Measurements from ENCODE around the gene GRIFIN.

GRIFIN gene

DNA sequence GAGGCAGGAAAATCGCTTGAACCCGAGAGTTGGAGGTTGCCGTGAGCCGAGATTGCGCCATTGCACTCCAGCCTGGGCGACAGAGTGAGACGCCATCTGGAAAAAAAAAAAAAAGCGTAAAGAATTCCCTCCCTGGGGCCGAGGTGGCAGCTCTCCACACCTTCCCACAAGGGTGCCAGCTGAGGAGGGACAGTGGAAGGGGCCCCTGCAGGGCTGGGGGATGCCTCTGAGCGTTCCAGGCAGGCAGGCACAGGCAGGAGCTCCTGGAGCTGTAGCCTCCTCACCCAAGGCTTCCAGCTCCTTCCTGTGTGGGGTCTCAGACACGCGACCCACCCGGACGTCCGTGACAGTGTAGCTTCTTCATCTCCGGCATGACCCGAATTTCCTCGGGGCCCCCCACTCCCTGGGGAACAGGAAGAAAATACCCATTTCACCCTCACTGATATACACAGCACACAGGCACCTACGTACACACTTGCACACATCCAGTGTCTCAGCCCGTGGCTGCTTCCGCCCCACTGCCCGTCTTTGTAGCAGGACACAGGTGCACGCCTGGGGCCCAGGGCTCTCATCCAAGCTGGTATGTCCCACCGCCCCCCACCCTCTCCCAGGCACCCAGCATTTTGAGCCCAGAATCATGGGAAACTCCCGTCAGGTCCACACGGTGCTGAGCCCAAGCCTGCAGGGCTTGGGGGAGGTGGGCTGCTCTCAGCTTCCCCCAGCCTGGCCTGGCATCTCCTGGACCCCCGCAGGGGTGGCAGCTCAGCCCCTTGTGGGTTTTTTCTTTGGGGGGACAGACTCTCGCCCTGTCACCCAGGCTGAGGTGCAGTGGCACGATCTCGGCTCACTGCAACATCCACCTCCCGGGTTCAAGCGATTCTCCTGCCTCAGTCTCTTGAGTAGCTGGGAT lies 25.7 kb downstream of the GRIFIN start:
- TF ChIP-seq, protein P1, sequence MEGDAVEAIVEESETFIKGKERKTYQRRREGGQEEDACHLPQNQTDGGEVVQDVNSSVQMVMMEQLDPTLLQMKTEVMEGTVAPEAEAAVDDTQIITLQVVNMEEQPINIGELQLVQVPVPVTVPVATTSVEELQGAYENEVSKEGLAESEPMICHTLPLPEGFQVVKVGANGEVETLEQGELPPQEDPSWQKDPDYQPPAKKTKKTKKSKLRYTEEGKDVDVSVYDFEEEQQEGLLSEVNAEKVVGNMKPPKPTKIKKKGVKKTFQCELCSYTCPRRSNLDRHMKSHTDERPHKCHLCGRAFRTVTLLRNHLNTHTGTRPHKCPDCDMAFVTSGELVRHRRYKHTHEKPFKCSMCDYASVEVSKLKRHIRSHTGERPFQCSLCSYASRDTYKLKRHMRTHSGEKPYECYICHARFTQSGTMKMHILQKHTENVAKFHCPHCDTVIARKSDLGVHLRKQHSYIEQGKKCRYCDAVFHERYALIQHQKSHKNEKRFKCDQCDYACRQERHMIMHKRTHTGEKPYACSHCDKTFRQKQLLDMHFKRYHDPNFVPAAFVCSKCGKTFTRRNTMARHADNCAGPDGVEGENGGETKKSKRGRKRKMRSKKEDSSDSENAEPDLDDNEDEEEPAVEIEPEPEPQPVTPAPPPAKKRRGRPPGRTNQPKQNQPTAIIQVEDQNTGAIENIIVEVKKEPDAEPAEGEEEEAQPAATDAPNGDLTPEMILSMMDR (IDR thresholded peaks at IDR 0.05; ENCODE audit: insufficient read depth, low read length, poor library complexity, severe bottlenecking): no peak
- no peak for DNase-seq (ENCODE audit: extremely low read depth, insufficient read length)
- Histone ChIP-seq H3K27me3 (replicated peaks; ENCODE audit: control insufficient read depth, insufficient read depth, low read length) (no peaks in the 10 kb centered on the region), H3K4me3 (replicated peaks; ENCODE audit: low read depth, low read length) (no peak overlapping the region), H3K36me3 (ENCODE audit: control insufficient read depth, insufficient read depth, low read length) (no peaks in the 10 kb centered on the region; the same call in 1 of the 2 replicates)

DNA sequence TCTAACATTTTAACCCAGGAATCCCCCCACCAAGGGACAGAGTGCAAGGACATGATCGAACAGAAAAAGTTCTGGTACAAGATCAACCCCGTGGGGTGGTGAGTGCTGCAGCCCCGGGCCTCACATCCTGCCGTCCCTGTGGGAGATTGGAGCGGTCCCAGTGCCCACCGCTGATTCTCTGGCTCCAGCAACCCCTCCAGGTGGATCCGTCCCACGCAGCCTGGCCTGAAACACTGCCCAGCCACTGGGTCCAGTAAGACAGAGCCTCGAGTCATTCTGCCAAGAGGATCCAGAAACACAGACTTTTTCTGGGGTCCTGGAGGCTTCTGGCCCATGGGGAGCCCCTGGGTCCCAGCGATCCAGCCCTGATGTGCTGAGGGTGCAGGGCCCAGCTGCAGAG lies 29.5 kb downstream of the GRIFIN start:
- Histone ChIP-seq H3K27me3 (replicated peaks; ENCODE audit: control insufficient read depth, insufficient read depth, low read length) (no peaks in the 10 kb centered on the region), H3K36me3 (ENCODE audit: control insufficient read depth, insufficient read depth, low read length) (no peaks in the 10 kb centered on the region; the same call in 1 of the 2 replicates), H3K4me3 (replicated peaks; ENCODE audit: low read depth, low read length) (no peak overlapping the region)
- no peak for DNase-seq (ENCODE audit: extremely low read depth, insufficient read length)
- TF ChIP-seq, protein P1 (IDR thresholded peaks at IDR 0.05; ENCODE audit: insufficient read depth, low read length, poor library complexity, severe bottlenecking): no peak

DNA sequence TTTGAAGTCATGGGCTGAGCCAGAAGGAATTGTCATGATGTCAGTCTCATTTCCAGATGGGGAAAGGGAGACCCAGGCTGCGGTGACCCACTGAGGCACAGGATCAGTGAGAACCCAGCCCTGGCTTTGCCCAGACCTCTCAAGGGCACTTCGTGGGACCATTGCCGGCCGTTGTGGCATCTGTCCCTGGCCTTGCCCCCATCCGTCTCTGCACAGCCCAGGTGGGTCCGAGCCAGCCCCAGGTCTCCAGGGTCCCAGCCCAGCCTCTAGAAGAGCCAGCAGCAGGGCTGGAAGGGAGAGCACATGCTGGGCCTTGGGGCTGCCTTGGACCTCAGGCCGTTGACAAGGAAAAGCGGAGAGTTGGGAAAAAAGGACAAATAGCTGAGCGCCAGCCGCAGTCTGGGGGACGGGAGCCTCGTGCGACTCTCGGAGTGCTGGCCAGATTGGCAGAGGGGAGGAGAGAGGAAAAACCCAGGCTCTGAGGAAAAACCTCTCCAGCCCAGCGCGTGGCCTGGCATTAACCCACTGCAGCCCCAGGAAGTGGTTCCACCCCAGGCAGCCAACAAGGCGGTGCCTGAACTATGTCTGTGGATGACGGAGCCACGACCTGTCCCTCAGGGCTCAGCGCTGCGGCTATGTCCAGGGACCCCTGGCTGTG lies 30.2 kb downstream of the GRIFIN start:
- DNase-seq (ENCODE audit: extremely low read depth, insufficient read length): no peak
- no peaks in the 10 kb centered on the region; the same call in 1 of the 2 replicates for H3K36me3 ChIP-seq (ENCODE audit: control insufficient read depth, insufficient read depth, low read length)

GRCh38 chr7:2445047-2445446 lies 31.2 kb downstream of the GRIFIN start:
- no peak for DNase-seq (ENCODE audit: extremely low read depth, insufficient read length)
- H3K4me3 ChIP-seq (replicated peaks; ENCODE audit: low read depth, low read length): no peak overlapping the region
- TF ChIP-seq, protein P1 (IDR thresholded peaks at IDR 0.05; ENCODE audit: insufficient read depth, low read length, poor library complexity, severe bottlenecking): no peak
- no peaks in the 10 kb centered on the region for H3K27me3 ChIP-seq (replicated peaks; ENCODE audit: control insufficient read depth, insufficient read depth, low read length)
- H3K36me3 ChIP-seq (ENCODE audit: control insufficient read depth, insufficient read depth, low read length): no peaks in the 10 kb centered on the region; the same call in 1 of the 2 replicates

More for the DNA sequence above, 30.2 kb downstream of the GRIFIN start:
- Histone ChIP-seq H3K4me3 (replicated peaks; ENCODE audit: low read depth, low read length) (no peak overlapping the region), H3K27me3 (replicated peaks; ENCODE audit: control insufficient read depth, insufficient read depth, low read length) (no peaks in the 10 kb centered on the region)
- TF ChIP-seq, protein P1 (IDR thresholded peaks at IDR 0.05; ENCODE audit: insufficient read depth, low read length, poor library complexity, severe bottlenecking): no peak

DNA sequence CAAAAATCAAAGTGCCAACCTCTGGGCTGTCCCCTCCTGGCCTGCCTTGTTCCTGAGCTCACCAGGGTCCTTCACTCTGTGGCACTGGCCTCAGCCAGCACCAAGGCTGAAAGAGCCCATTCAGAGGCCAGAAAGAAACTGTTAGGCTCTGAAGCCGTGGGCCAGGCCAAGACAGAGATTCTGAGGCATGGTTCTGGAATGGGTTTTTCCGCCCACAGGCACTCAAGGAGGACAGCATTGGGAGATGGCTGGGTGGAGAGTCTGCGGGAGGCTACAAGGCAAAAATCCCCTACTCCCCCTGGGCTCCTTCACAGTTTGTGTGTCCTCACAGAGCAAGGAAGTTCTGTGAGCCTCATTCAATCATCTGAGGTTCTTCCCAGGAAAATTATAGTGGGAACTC lies 31.7 kb downstream of the GRIFIN start:
- DNase-seq (ENCODE audit: extremely low read depth, insufficient read length): no peak
- Histone ChIP-seq H3K4me3 (replicated peaks; ENCODE audit: low read depth, low read length) (no peak overlapping the region), H3K36me3 (ENCODE audit: control insufficient read depth, insufficient read depth, low read length) (no peaks in the 10 kb centered on the region; the same call in 1 of the 2 replicates), H3K27me3 (replicated peaks; ENCODE audit: control insufficient read depth, insufficient read depth, low read length) (no peaks in the 10 kb centered on the region)
- TF ChIP-seq, protein P1 (IDR thresholded peaks at IDR 0.05; ENCODE audit: insufficient read depth, low read length, poor library complexity, severe bottlenecking): no peak

Measured in GM06990 (cell line).